H1 (cell line): ENCODE data around the gene HIPK1. TPM values are rescaled to one million over a fixed set of nuclear protein-coding genes. Genes with fewer than 3 reads are reported as not detected.

Experiments used
- TBP ChIP-seq: IDR thresholded peaks from 2 replicates; pipeline ENCODE4 v1.6.1; 2011; ENCODE audit warnings: low read depth, low read length, improper control_type of control experiment
- USF2 ChIP-seq: IDR thresholded peaks from 2 replicates; pipeline ENCODE4 v1.6.1; 2011; ENCODE audit warnings: low read length, improper control_type of control experiment
- polyA plus RNA-seq, 7 experiments: library from polyadenylated mRNA; depleted of rRNA in 3 of 7; stranded (reverse) in 5 of 7; unstranded in 2 of 7; fragments of >200 nt in 5 of 7; fragments of 200-250 nt in 2 of 7; gene quantifications; 1 replicate in 5 of 7; 2 replicates in 1 of 7; 4 replicates in 1 of 7; pipeline versions ENCODE4 v1.2.1 to v1.2.3, GENCODE V29; 2011 to 2013; ENCODE audit warnings: missing spikeins in 2 of 7, mixed read lengths in 2 of 7
- total RNA-seq: library from RNA; stranded (reverse); fragmentation: NEBNext Ultra II Directional; extraction: Animal tissue kit (Norgen Biotek cat#: 25700); gene quantifications from 2 replicates; pipeline ENCODE4 v1.2.1, GENCODE V29; 2021

The HIPK1 gene
- total and polyA plus RNA-seq, 2 of the 8 experiments (the other 6 are each of a cell fraction or from before 2014, with no cell fraction given), result 46.2 to 64.3 TPM

- TF ChIP-seq USF2 (no peak), TBP (no peak)
These were observed 8.0 kb downstream of the HIPK1 start (continued) for GRCh38 chr1:113937146-113937545.
